NCI-H1694 treated with DMSO at 0.1 percent for 48 hours (cell line): Measurements from ENCODE around the gene COL28A1.

Experiments
- DNase-seq: peaks from one replicate; lab custom pipeline; 2025; lab: John Stamatoyannopoulos, UW

The COL28A1 gene

DNA sequence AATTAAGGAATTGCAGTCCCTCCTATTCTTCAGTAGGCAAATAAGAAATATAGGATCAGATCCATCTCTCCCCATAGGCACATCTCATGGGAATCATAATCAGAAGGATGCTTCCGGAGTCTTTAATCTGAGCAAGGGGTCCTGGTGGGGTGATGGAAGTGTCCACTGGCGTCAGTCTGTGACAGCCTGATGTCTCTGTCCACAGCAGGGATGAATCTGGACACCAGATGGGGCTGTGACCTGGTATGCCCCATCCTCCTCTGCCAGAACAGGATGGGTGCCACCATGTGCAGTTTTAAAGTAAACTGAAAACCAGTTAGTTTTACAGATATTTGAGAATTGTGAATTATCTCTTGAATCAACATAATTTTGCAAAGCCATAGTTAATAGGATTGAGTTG, 204.7 kb downstream of the COL28A1 start:
- no peak for DNase-seq

DNA sequence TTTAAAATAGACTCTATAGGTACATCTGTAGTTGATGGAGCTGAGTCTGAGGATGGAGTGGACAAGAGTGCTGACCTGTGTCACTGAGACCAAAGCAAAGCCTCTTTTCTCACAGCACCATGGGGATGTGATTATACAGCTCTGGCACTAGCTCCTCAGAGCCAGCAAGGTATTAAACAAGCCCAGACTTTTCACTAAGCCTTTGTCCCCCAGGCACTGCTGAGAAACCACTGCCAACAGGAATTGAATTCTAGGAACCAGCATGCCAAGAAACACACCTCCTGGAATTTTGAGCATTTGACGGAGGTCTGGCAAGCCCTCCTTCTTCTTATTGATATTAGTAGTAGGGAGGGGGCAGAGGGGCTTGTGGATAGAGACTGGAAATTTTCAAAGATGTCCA, 206.3 kb downstream of the COL28A1 start:
- DNase-seq, result no peak

GRCh38 chr7:7327423-7327822, 208.2 kb downstream of the COL28A1 start:
- no peak for DNase-seq

- DNase-seq, result no peak
Observed at GRCh38 chr7:7324698-7325097, 211.0 kb downstream of the COL28A1 start.

DNA sequence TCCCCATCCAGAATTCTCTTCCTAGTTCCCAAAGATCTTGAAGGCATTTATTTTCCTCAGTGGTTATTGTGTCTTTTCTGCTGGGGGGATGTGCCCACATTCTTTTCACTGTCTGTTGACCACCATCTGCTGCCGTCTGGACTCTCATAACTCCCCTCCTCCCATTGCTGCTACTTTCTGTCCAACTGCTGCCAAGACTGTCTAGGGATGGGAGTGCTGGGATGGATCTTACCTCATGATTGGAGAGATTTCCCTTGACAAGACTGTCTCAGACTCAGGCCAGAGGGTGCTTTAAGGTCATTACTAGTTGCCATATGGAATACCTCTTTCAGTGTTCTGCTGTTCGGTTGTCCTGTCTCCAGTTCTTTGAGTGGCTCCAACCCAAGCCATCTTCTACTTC, 211.8 kb downstream of the COL28A1 start:
- DNase-seq, result no peak

DNA sequence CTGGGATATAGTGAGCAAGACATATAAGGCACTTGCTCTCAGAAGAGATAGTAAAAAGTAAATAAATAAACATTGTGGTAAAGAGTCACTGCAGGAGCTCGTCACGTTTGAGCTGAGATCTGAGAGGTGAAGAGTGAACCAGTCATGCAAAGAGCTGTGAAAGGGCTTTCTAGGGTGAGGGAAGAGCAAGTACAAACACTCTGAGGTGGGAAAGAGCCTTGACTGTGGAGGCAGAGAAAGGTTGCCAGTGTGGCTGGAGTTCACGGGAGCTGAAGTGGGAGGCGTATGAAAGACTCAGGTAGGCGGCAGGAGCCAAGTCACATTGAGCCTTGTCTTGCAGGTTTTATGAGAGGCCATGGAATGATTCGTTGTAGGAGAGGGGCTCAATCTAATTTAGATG, 212.3 kb downstream of the COL28A1 start:
- no peak for DNase-seq

- no peak for DNase-seq
Observed at GRCh38 chr7:7321681-7322080, 214.0 kb downstream of the COL28A1 start.

DNA sequence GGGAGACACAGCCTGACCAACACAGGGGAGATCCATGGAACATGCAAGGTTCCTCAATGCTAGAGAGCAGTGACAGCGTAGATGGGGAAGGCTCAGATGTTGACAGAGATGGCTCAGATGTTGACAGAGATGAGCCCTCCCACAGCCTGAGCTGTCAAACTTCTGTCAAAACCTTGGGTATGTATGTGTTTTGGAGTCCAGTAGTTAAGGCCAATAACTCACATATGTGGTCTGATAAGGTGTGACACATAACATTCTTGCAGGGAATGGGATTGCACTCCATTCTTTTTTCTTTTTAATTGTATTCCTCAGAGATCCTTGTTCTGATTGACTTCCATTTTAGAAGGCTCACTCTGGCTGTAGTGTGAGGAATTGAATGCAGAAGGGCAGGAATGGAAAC, 217.1 kb downstream of the COL28A1 start:
- DNase-seq, result no peak

DNA sequence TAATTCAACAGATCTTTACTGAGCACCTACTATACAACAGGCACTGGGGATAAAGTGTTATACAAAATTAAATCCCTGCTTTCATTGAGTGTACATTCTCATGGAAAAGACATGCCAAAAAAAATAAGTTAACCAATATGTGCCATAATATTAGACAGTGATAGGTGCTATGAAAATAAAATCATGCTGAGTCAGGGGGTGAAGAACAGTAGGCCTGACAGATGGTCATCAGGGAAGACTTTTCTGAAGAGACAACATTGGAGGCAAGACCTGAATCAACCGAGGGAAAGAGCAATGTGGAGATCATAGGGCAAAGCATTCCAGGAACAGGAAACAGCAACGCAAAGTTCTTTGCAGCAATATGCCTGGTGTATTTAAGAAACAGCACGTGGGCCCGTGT, 217.8 kb downstream of the COL28A1 start:
- DNase-seq, result no peak

DNA sequence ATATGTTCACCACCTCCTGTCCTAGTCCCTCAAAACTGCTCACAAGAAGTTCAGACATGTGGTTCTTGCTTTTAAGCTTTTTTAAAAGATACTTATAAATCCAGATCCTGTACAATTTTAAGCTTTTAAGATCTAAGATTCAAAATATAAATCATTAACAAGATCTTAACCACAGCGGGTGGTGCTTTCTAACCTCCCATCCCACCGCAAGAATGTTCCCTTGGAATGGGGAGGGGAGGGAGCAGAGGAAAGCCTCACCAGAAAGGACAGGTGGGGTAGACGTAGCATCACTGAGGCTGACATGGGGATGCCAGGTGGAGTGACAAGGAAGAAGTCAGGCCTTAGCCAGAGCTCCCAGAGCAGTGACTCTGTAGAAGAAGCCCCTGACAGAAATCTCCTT, 219.8 kb downstream of the COL28A1 start:
- DNase-seq, result no peak

DNA sequence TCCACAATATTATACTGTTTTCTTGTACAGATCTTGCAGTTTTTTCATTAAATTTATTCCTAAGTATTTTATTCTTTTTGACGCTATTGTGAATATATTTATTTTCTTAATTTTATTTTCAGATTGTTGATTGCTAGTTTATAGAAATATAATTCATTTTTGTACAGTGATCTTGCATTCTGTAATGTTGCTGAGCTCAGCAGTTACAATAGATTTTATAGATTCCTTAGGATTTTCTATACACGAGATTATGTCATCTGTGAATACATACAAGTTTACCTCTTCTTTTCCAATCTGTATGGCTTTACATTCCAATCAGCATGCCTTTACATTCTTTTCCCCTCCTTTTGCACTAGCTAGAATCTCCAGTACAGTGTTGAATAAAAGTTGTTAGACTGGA, 223.3 kb downstream of the COL28A1 start:
- no peak for DNase-seq

- no peak for DNase-seq
Observed at GRCh38 chr7:7311001-7311400, 224.7 kb downstream of the COL28A1 start.

DNA sequence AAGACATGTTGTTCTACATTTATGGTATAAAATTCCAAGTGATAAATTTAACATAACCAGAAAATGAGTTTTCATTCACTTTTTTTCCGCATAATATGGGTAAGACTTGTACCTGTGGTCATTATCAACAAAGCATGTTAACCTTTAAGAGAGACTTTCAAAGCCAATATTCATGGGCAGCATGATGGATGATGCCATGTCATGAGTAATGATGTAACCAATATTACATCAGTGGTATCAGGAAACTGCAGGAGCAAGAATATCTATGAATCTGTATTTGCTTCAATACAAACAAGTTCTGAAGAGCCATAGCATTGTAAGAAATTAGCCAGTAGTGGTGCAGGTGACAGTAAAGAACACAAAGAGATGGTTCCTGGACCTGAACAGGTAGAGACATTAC, 226.5 kb downstream of the COL28A1 start:
- no peak for DNase-seq
